A549 (cell line): Measurements from ENCODE around the gene SELP. TPM values are rescaled to one million over a fixed set of nuclear protein-coding genes. Genes with fewer than 3 reads are reported as not detected.
A peak's percentile ranks its signal among the peaks of the same experiment; 100 is the strongest.

Source experiments
- ATAC-seq, 2 experiments: fragments of 200-7000 bp in 1 of 2; fragments of >200 bp in 1 of 2; cut with Nextera tagmentation in 1 of 2; cut with Tn5 transposase in 1 of 2; 3 replicates each; pipeline versions ENCODE4 v1.8.0 to v1.9.1; 2018 to 2020; ENCODE audit warnings: mild to moderate bottlenecking in 1 of 2, moderate library complexity in 1 of 2
- CTCF ChIA-PET: fragments of 300-600 bp; sonication (Branson Sonifier 250); formaldehyde crosslinking; extraction: SDS; loops from one replicate; lab custom pipeline; 2021; ENCODE audit warnings: antibody characterized with exemption, inconsistent platforms; lab: Yijun Ruan, JAX
- POLR2A ChIA-PET: fragments of 350-600 bp; formaldehyde crosslinking; extraction: SDS; loops from one replicate; lab custom pipeline; 2021; ENCODE audit warnings: antibody characterized with exemption, inconsistent platforms; lab: Yijun Ruan, JAX
- DNase-seq, 2 experiments: peaks; one replicate each; pipeline versions ENCODE4 v3.0.0 to v3.0.0-alpha.2; 2011 to 2016; ENCODE audit warnings: low read depth in 1 of 2, low spot score in 1 of 2
- FAIRE-seq: peaks from 2 replicates; lab custom pipeline; 2011; peaks lifted over from hg19 to GRCh38; lab: Jason Lieb, UNC
- H3K27ac ChIP-seq, 2 experiments: fragments of >200 bp; sonication (Bioruptor Twin); formaldehyde crosslinking; 3 replicates each; pipeline ENCODE4 v1.5.1; 2016 to 2017
- H3K4me1 ChIP-seq: fragments of >200 bp; sonication (Bioruptor Twin); formaldehyde crosslinking; 3 replicates; pipeline ENCODE4 v1.6.1; 2016
- H3K4me2 ChIP-seq: fragments of >200 bp; sonication (Bioruptor Twin); formaldehyde crosslinking; 3 replicates; pipeline ENCODE4 v1.6.1; 2016
- H3K4me3 ChIP-seq: fragments of >200 bp; sonication (Bioruptor Twin); formaldehyde crosslinking; 3 replicates; pipeline ENCODE4 v1.5.1; 2016
- H3K9me3 ChIP-seq: fragments of >200 bp; sonication (Bioruptor Twin); formaldehyde crosslinking; 3 replicates; pipeline ENCODE4 v1.6.1; 2016
- ATOH8 ChIP-seq: fragments of 250-450 bp; sonication (Bioruptor Pico); IDR thresholded peaks from 2 replicates; pipeline ENCODE4 v1.5.0; 2020; ENCODE audit warnings: low read depth, mild to moderate bottlenecking, moderate library complexity
- BCL3 ChIP-seq: fragments of >200 bp; sonication (Bioruptor Twin); formaldehyde crosslinking; IDR thresholded peaks from 3 replicates; pipeline ENCODE4 v1.6.1; 2016
- CEBPB ChIP-seq, 2 experiments: fragments of >200 bp in 1 of 2; sonication (Bioruptor Twin) in 1 of 2; formaldehyde crosslinking in 1 of 2; IDR thresholded peaks; 2 replicates each; pipeline ENCODE4 v1.6.1; 2012 to 2016
- CHD4 ChIP-seq: fragments of 200-600 bp; sonication (generic); IDR thresholded peaks from 2 replicates; pipeline ENCODE4 v1.6.1; 2016; ENCODE audit warnings: antibody characterized with exemption, mild to moderate bottlenecking, borderline replicate concordance
- E2F6 ChIP-seq: IDR thresholded peaks from 2 replicates; pipeline ENCODE4 v1.6.1; 2012; ENCODE audit warnings: low read depth, borderline replicate concordance
- EHMT2 ChIP-seq: fragments of 200-600 bp; sonication (generic); IDR thresholded peaks from 2 replicates; pipeline ENCODE4 v1.6.1; 2016; ENCODE audit warnings: antibody characterized with exemption, low read depth, mild to moderate bottlenecking, moderate library complexity
- ESRRA ChIP-seq: fragments of 150-350 bp; IDR thresholded peaks from 2 replicates; pipeline ENCODE4 v1.6.1; 2014; ENCODE audit warnings: mild to moderate bottlenecking, low read length, borderline replicate concordance
- FOSL2 ChIP-seq, 2 experiments: fragments of 450-650 bp in 1 of 2; fragments of >200 bp in 1 of 2; sonication (Bioruptor Twin) in 1 of 2; formaldehyde crosslinking; IDR thresholded peaks; 2 replicates each; pipeline versions ENCODE4 v1.5.0 to v1.6.1; 2016 to 2020; ENCODE audit warnings: mild to moderate bottlenecking in 1 of 2, moderate library complexity in 1 of 2
- HMGXB4 ChIP-seq: fragments of 250-450 bp; sonication (Bioruptor Pico); IDR thresholded peaks from 2 replicates; pipeline ENCODE4 v1.5.0; 2021; ENCODE audit warnings: mild to moderate bottlenecking, moderate library complexity, borderline replicate concordance
- HOXB13 ChIP-seq: fragments of 250-450 bp; sonication (Bioruptor Pico); IDR thresholded peaks from 2 replicates; pipeline ENCODE4 v1.5.0; 2020; ENCODE audit warnings: low read depth, mild to moderate bottlenecking, moderate library complexity
- JUN ChIP-seq, 2 experiments: fragments of >200 bp; sonication (Bioruptor Twin); formaldehyde crosslinking; IDR thresholded peaks; 2 replicates in 1 of 2; 3 replicates in 1 of 2; pipeline ENCODE4 v1.6.1; 2016 to 2017
- MAZ ChIP-seq: fragments of 150-350 bp; IDR thresholded peaks from 2 replicates; pipeline ENCODE4 v1.6.1; 2014; ENCODE audit warnings: antibody characterized with exemption, low read depth, low read length, borderline replicate concordance
- PBX3 ChIP-seq: IDR thresholded peaks from 2 replicates; pipeline ENCODE4 v1.6.1; 2012
- RAD21 ChIP-seq, 2 experiments: fragments of >200 bp in 1 of 2; sonication (Bioruptor Twin) in 1 of 2; formaldehyde crosslinking in 1 of 2; IDR thresholded peaks in 1 of 2; conservative IDR thresholded peaks in 1 of 2; 2 replicates in 1 of 2; 3 replicates in 1 of 2; pipeline ENCODE4 v1.6.1; 2012 to 2018; ENCODE audit warnings: inconsistent platforms in 1 of 2
- RFX5 ChIP-seq: fragments of 450-650 bp; IDR thresholded peaks from 2 replicates; pipeline ENCODE4 v1.7.1; 2014; ENCODE audit warnings: antibody characterized with exemption, mild to moderate bottlenecking, moderate library complexity
- RNF2 ChIP-seq: fragments of 200-600 bp; sonication (generic); IDR thresholded peaks from 2 replicates; pipeline ENCODE4 v1.6.1; 2016; ENCODE audit warnings: low read depth, mild to moderate bottlenecking, antibody characterized with exemption, moderate library complexity, borderline replicate concordance
- SMC3 ChIP-seq: fragments of >200 bp; sonication (Bioruptor Twin); formaldehyde crosslinking; IDR thresholded peaks from 3 replicates; pipeline ENCODE4 v1.6.1; 2018; ENCODE audit warnings: inconsistent platforms
- TFCP2L1 ChIP-seq: fragments of 250-450 bp; sonication (Bioruptor Pico); IDR thresholded peaks from 2 replicates; pipeline ENCODE4 v1.5.0; 2021; ENCODE audit warnings: mild to moderate bottlenecking
- ZFP36 ChIP-seq: fragments of 450-650 bp; IDR thresholded peaks from 2 replicates; pipeline ENCODE4 v1.6.1; 2014; ENCODE audit warnings: borderline replicate concordance; ENCODE audit not compliant: partially characterized antibody
- WGBS: methylation state at CpG from one replicate; pipeline ENCODE4 v1.1.6; 2017; ENCODE audit errors: missing lambda C conversion rate; 5-methylcytosine and 5-hydroxymethylcytosine counted together
- polyA plus RNA-seq, 4 experiments: library from polyadenylated mRNA; depleted of rRNA in 3 of 4; stranded (reverse); fragments of >200 nt; fragmentation: RNase III in 1 of 4; extraction: RNeasy Plus Mini Kit Qiagen cat#74134 plus additional on column Dnase treatment in 1 of 4; gene quantifications; 2 replicates in 3 of 4; 3 replicates in 1 of 4; pipeline ENCODE4 v1.2.3, GENCODE V29; 2011 to 2017

Gene SELP
- polyA plus RNA-seq, 2 of the 4 experiments (the other 2 are of a cell fraction) = not detected

GRCh38 chr1:169608226-169608625 lies 21.7 kb downstream of the SELP start (continued):
- no peak for TF ChIP-seq ZFP36
- TF ChIP-seq MAZ = no peak
- TF ChIP-seq EHMT2 = no peak
- TF ChIP-seq HOXB13 (CRISPR knock-in tag) = no peak
- TF ChIP-seq RNF2 = no peak
- no peak for TF ChIP-seq ESRRA
- no peak for TF ChIP-seq CHD4
- TF ChIP-seq PBX3 = no peak

GRCh38 chr1:169604781-169605560 lies 25.0 kb downstream of the SELP start:
- no peak overlapping the region for H3K4me2 ChIP-seq
- no peaks in the 10 kb centered on the region for H3K9me3 ChIP-seq
- 22% methylated on average over 5 of the region's 5 CpGs for WGBS
- DNase-seq = no peak
- CTCF ChIA-PET = interaction anchor here (0.8 to 1.0 kb wide), 2 partner anchors 107 to 204 kb away, joined by 3 to 4 read pairs; no protein-coding TSS in a partner anchor
- FAIRE-seq = no peak
- no peak overlapping the region for H3K4me3 ChIP-seq
- POLR2A ChIA-PET = no interaction called here
- H3K4me1 ChIP-seq = no peaks in the 10 kb centered on the region
- no peak overlapping the region for H3K27ac ChIP-seq
- no peak for ATAC-seq
- TF ChIP-seq ATOH8 (CRISPR knock-in tag) (no peak), CEBPB (IDR thresholded peaks at IDR 0.05) (no peak), JUN (IDR thresholded peaks at IDR 0.05) (no peak), HMGXB4 (CRISPR knock-in tag) (no peak)

GRCh38 chr1:169601096-169601881 lies 28.6 kb downstream of the SELP start:
- peak; percentile 6 to 29 for DNase-seq
- Histone ChIP-seq H3K4me3 (no peak overlapping the region), H3K9me3 (no peaks in the 10 kb centered on the region), H3K4me2 (no peak overlapping the region), H3K4me1 (no peaks in the 10 kb centered on the region), H3K27ac (no peak overlapping the region)
- ATAC-seq = peak; percentile 80; a peak in 4 of 6 replicates
- WGBS = 25% methylated on average over 3 of the region's 3 CpGs
- ChIA-PET POLR2A (no interaction called here), CTCF (interaction anchor here (0.7 to 3.2 kb wide), 28 partner anchors 8 to 1289 kb away, joined by 3 to 35 read pairs (median 4); partner anchors contain the start of gene F5)
- FAIRE-seq = no peak
- TF ChIP-seq FOSL2 (IDR thresholded peaks at IDR 0.05) (no peak), FOSL2 (CRISPR knock-in tag; IDR thresholded peaks at IDR 0.05) (no peak), TFCP2L1 (CRISPR knock-in tag) (no peak), EHMT2 (no peak), SMC3 (peak; percentile 61), ATOH8 (CRISPR knock-in tag) (no peak), RAD21 (conservative IDR thresholded peaks at IDR 0.05 in 1 of 2, IDR thresholded peaks at IDR 0.05 in 1 of 2) (peak; percentile 54 to 62), BCL3 (no peak), RFX5 (no peak), CHD4 (no peak), PBX3 (no peak), E2F6 (no peak), ZFP36 (no peak), ESRRA (no peak)
